K562 (cell line): Measurements from ENCODE around the gene CD38. TPM values are rescaled to one million over a fixed set of nuclear protein-coding genes. Genes with fewer than 3 reads are reported as not detected.

Experiments
- ATAC-seq: fragments of 200-7000 bp; cut with Tn5 transposase; 3 replicates; pipeline ENCODE4 v1.9.1; 2020; ENCODE audit warnings: moderate library complexity
- BruUV-seq: library from RNA; stranded (reverse); fragments of 400-500 nt; replicated peaks from 2 replicates; lab custom pipeline; 2021; lab: Mats Ljungman, UMichigan
- CTCF ChIA-PET: fragments of 300-600 bp; formaldehyde crosslinking; extraction: SDS; loops from one replicate; lab custom pipeline; 2021; ENCODE audit warnings: low intra/inter-chr PET ratio; lab: Yijun Ruan, JAX
- POLR2A ChIA-PET: fragments of 300-600, 350-650 bp; sonication (Branson Sonifier 250); formaldehyde crosslinking; extraction: SDS; loops from one replicate; lab custom pipeline; 2021; ENCODE audit warnings: antibody characterized with exemption, inconsistent platforms; lab: Yijun Ruan, JAX
- DNase-seq, 4 experiments: peaks; one replicate each; pipeline versions ENCODE4 v3.0.0 to v3.0.0-alpha.2; 2011 to 2018; ENCODE audit warnings: low spot score in 3 of 4, mixed read lengths in 3 of 4; ENCODE audit errors: extremely low read depth in 1 of 4
- FAIRE-seq: peaks from 2 replicates; lab custom pipeline; 2011; peaks lifted over from hg19 to GRCh38; lab: Jason Lieb, UNC
- H2AFZ ChIP-seq: 2 replicates; pipeline ENCODE4 v1.6.0; 2011; ENCODE audit warnings: low read depth, low read length, control low read depth, inconsistent platforms
- H3K27ac ChIP-seq: fragments of 200-600 bp; 3 replicates; pipeline ENCODE4 v1.8.0; 2011; ENCODE audit warnings: low read depth, mild to moderate bottlenecking, control low read depth, inconsistent platforms, low read length, moderate library complexity, mixed read lengths; ENCODE audit errors: extremely low read depth
- H3K27me3 ChIP-seq, 2 experiments: fragments of 300-600 bp in 1 of 2; 2 replicates in 1 of 2; 3 replicates in 1 of 2; pipeline versions ENCODE4 v1.6.0 to v1.8.0; 2011; ENCODE audit warnings: inconsistent platforms in 2 of 2, low read length in 2 of 2, mild to moderate bottlenecking in 1 of 2, mixed read lengths in 1 of 2, moderate library complexity in 1 of 2; ENCODE audit not compliant: control insufficient read depth in 2 of 2, insufficient read depth in 2 of 2
- H3K36me3 ChIP-seq: fragments of 300-600 bp; 3 replicates; pipeline ENCODE4 v1.8.0; 2011; ENCODE audit warnings: mild to moderate bottlenecking, low read length, inconsistent platforms; ENCODE audit not compliant: control insufficient read depth, insufficient read depth
- H3K4me1 ChIP-seq, 2 experiments: fragments of 200-600 bp in 1 of 2; replicated peaks in 1 of 2; 2 replicates in 1 of 2; 3 replicates in 1 of 2; pipeline versions ENCODE4 v1.5.1 to v1.8.0; 2011; ENCODE audit warnings: inconsistent platforms in 2 of 2, low read length in 2 of 2, mild to moderate bottlenecking in 1 of 2, mixed read lengths in 1 of 2, moderate library complexity in 1 of 2; ENCODE audit not compliant: control insufficient read depth in 2 of 2, insufficient read depth in 2 of 2
- H3K4me2 ChIP-seq: 2 replicates; pipeline ENCODE4 v1.6.1; 2011; ENCODE audit warnings: low read length, control low read depth, inconsistent platforms, mixed read lengths; ENCODE audit not compliant: insufficient read depth
- H3K4me3 ChIP-seq: fragments of 200-600 bp; sonication (generic), shearing (Covaris generic); 2 replicates; pipeline ENCODE4 v1.5.1; 2016; ENCODE audit warnings: control low read depth, inconsistent platforms
- H3K79me2 ChIP-seq: fragments of 200-600 bp; 3 replicates; pipeline ENCODE4 v1.8.0; 2011; ENCODE audit warnings: low read length, inconsistent platforms; ENCODE audit not compliant: control insufficient read depth, insufficient read depth
- H3K9ac ChIP-seq, 2 experiments: 2 replicates each; pipeline versions ENCODE4 v1.6.0 to v1.6.1; 2011; ENCODE audit warnings: low read depth in 2 of 2, low read length in 2 of 2, control low read depth in 1 of 2, inconsistent platforms in 1 of 2, mild to moderate bottlenecking in 1 of 2, mixed read lengths in 1 of 2; ENCODE audit not compliant: insufficient read depth in 1 of 2
- H3K9me1 ChIP-seq: one replicate; pipeline ENCODE4 v1.6.0; 2011; ENCODE audit warnings: inconsistent platforms, mild to moderate bottlenecking, low read length, moderate library complexity; ENCODE audit not compliant: control insufficient read depth, insufficient read depth
- H3K9me3 ChIP-seq: replicated peaks from 2 replicates; pipeline ENCODE4 v1.5.1; 2011; ENCODE audit warnings: low read depth, low read length, inconsistent platforms; ENCODE audit not compliant: control insufficient read depth, insufficient read depth
- H4K20me1 ChIP-seq: replicated peaks from 2 replicates; pipeline ENCODE4 v1.6.1; 2011; ENCODE audit warnings: low read length, inconsistent platforms, mixed read lengths; ENCODE audit not compliant: control insufficient read depth, insufficient read depth
- HDAC6 ChIP-seq: IDR thresholded peaks from 2 replicates; pipeline ENCODE4 v1.6.1; 2012; ENCODE audit warnings: low read depth, mild to moderate bottlenecking, control low read depth, inconsistent platforms, low read length, moderate library complexity
- LEF1 ChIP-seq: fragments of 450-650 bp; IDR thresholded peaks from 2 replicates; pipeline ENCODE4 v1.6.1; 2016; ENCODE audit warnings: mild to moderate bottlenecking
- TCF7 ChIP-seq: sonication (generic); IDR thresholded peaks from 2 replicates; pipeline ENCODE4 v1.6.1; 2016; ENCODE audit warnings: antibody characterized with exemption, borderline replicate concordance
- ZEB2 ChIP-seq: fragments of 450-650 bp; IDR thresholded peaks from 2 replicates; pipeline ENCODE4 v1.6.1; 2016
- ZNF561 ChIP-seq: fragments of 450-650 bp; formaldehyde crosslinking; conservative IDR thresholded peaks from 2 replicates; pipeline ENCODE4 v1.4.0; 2020; ENCODE audit warnings: mild to moderate bottlenecking, moderate library complexity
- WGBS: fragments of 100-300 bp; shearing (Covaris generic); methylation state at CpG from one replicate; pipeline ENCODE4 v1.1.6; 2016; ENCODE audit warnings: low coverage, mixed read lengths; ENCODE audit not compliant: insufficient coverage; ENCODE audit errors: missing lambda C conversion rate; 5-methylcytosine and 5-hydroxymethylcytosine counted together
- in situ Hi-C: fragments of 300-500 bp; cut with MboI; formaldehyde crosslinking; loops from 4 replicates; pipeline ENCODE4 v1.15.0; 2018; ENCODE audit warnings: inconsistent platforms, mixed read lengths
- intact Hi-C: fragments of 100-400 bp; cut with micrococcal nuclease; formaldehyde crosslinking; loops from 2 replicates; pipeline ENCODE4 v1.14.2; 2022
- polyA plus RNA-seq, 8 experiments: library from polyadenylated mRNA; depleted of rRNA in 4 of 8; stranded (reverse) in 5 of 8; unstranded in 3 of 8; fragments of >200 nt; fragmentation: Nextera tagmentation in 2 of 8; fragmentation: Illumina TruSeq in 1 of 8; extraction: Ambion mirVana in 2 of 8; extraction: Trizol in 1 of 8; gene quantifications; 2 replicates each; pipeline versions ENCODE4 v1.2.1 to v1.2.3, GENCODE V29; 2011 to 2014; ENCODE audit warnings: inconsistent platforms in 1 of 8, missing spikeins in 1 of 8
- total RNA-seq, 7 experiments: library from RNA; depleted of rRNA in 6 of 7; stranded (reverse); fragments of >200 nt in 6 of 7; fragmentation: Illumina TruSeq in 2 of 7; extraction: Trizol in 2 of 7; gene quantifications; 2 replicates each; pipeline versions ENCODE4 v1.2.1 to v1.2.3, GENCODE V29; 2011 to 2021; ENCODE audit warnings: low replicate concordance in 1 of 7
- TF ChIP-seq, protein P1 (sequence below): fragments of 450-650 bp; IDR thresholded peaks from 2 replicates; pipeline ENCODE4 v1.7.1; 2018; ENCODE audit warnings: mild to moderate bottlenecking, low read depth; ENCODE audit not compliant: partially characterized antibody

The CD38 gene
- total and polyA plus RNA-seq, 9 of the 15 experiments (the other 6 are each of a cell fraction or from before 2014, with no cell fraction given): 0.04 to 0.06 (median 0.04) TPM; not detected in 5

DNA sequence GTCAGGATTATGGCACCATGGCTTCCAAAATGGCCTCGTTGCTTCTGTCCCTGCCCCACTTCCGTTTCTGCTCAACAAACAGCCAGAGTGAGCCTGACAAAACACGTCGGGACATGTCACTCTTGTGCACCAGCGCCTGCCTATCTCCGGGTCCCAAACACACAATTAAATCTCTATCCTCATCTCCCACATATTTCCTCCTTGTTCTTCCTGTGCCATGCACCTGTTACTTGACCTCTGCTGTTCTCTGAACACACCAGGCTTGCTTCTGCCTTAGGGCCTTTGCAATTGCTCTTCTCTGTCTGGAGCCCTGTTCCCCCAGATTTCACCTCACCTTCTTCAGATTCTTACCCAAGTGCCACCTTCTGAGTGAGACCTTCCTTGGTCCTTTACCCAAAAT is 12.7 kb upstream of the CD38 start:
- ChIA-PET POLR2A (interaction anchor here (0.6 kb wide), 1 partner anchor 487 kb away, joined by 3 read pairs; no protein-coding TSS in a partner anchor), CTCF (no interaction called here)
- ATAC-seq (no peak), FAIRE-seq (no peak), DNase-seq (no peak)
- Histone ChIP-seq H2AFZ (no peak overlapping the region), H3K79me2 (no peaks in the 10 kb centered on the region), H3K27ac (no peak overlapping the region), H3K27me3 (peaks cover 11 to 18% of the 10 kb centered on the region in 2 experiments), H3K4me2 (no peak overlapping the region), H3K9me1 (no peaks in the 10 kb centered on the region), H3K9ac (no peak overlapping the region), H3K4me1 (no peaks in the 10 kb centered on the region), H3K36me3 (no peaks in the 10 kb centered on the region), H3K9me3 (no peaks in the 10 kb centered on the region), H4K20me1 (no peaks in the 10 kb centered on the region), H3K4me3 (no peak overlapping the region)
- intact Hi-C loops: no loop called here
- no peak for TF ChIP-seq ZNF561 (CRISPR knock-in tag)
- TF ChIP-seq, protein P1, sequence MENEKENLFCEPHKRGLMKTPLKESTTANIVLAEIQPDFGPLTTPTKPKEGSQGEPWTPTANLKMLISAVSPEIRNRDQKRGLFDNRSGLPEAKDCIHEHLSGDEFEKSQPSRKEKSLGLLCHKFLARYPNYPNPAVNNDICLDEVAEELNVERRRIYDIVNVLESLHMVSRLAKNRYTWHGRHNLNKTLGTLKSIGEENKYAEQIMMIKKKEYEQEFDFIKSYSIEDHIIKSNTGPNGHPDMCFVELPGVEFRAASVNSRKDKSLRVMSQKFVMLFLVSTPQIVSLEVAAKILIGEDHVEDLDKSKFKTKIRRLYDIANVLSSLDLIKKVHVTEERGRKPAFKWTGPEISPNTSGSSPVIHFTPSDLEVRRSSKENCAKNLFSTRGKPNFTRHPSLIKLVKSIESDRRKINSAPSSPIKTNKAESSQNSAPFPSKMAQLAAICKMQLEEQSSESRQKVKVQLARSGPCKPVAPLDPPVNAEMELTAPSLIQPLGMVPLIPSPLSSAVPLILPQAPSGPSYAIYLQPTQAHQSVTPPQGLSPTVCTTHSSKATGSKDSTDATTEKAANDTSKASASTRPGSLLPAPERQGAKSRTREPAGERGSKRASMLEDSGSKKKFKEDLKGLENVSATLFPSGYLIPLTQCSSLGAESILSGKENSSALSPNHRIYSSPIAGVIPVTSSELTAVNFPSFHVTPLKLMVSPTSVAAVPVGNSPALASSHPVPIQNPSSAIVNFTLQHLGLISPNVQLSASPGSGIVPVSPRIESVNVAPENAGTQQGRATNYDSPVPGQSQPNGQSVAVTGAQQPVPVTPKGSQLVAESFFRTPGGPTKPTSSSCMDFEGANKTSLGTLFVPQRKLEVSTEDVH: no peak
- TF ChIP-seq LEF1: no peak
- TF ChIP-seq TCF7: no peak
- TF ChIP-seq HDAC6: no peak
- no peak for TF ChIP-seq ZEB2
- no TSS peak for BruUV-seq
- in situ Hi-C loops: no loop called here
- 0% methylated on average over 6 of the region's 6 CpGs for WGBS
